IMR-90 (cell line): ENCODE results near the gene GLT8D2.

ENCODE experiments used
- MAFK ChIP-seq: IDR thresholded peaks from 2 replicates; pipeline ENCODE4 v1.6.1; 2012; ENCODE audit warnings: low read depth, low read length, improper control_type of control experiment
- NFE2L2 ChIP-seq: fragments of 150-350 bp; IDR thresholded peaks from 2 replicates; pipeline ENCODE4 v1.6.1; 2016; ENCODE audit warnings: low read depth, mild to moderate bottlenecking, low read length
- RAD21 ChIP-seq: IDR thresholded peaks from 2 replicates; pipeline ENCODE4 v1.6.1; 2012; ENCODE audit warnings: low read length, improper control_type of control experiment
- RFX5 ChIP-seq: IDR thresholded peaks from 2 replicates; pipeline ENCODE4 v1.8.0; 2012; ENCODE audit warnings: low read depth, mild to moderate bottlenecking, low read length, moderate library complexity
- TF ChIP-seq, protein P1 (sequence below): conservative IDR thresholded peaks from 2 replicates; pipeline ENCODE4 v1.5.1; 2012; ENCODE audit warnings: mild to moderate bottlenecking, low read depth, low read length, improper control_type of control experiment
- TF ChIP-seq, protein P2 (sequence below): fragments of 150-350 bp; IDR thresholded peaks from 2 replicates; pipeline ENCODE4 v1.6.1; 2017; ENCODE audit warnings: mild to moderate bottlenecking, antibody characterized with exemption, low read length, low read depth

DNA sequence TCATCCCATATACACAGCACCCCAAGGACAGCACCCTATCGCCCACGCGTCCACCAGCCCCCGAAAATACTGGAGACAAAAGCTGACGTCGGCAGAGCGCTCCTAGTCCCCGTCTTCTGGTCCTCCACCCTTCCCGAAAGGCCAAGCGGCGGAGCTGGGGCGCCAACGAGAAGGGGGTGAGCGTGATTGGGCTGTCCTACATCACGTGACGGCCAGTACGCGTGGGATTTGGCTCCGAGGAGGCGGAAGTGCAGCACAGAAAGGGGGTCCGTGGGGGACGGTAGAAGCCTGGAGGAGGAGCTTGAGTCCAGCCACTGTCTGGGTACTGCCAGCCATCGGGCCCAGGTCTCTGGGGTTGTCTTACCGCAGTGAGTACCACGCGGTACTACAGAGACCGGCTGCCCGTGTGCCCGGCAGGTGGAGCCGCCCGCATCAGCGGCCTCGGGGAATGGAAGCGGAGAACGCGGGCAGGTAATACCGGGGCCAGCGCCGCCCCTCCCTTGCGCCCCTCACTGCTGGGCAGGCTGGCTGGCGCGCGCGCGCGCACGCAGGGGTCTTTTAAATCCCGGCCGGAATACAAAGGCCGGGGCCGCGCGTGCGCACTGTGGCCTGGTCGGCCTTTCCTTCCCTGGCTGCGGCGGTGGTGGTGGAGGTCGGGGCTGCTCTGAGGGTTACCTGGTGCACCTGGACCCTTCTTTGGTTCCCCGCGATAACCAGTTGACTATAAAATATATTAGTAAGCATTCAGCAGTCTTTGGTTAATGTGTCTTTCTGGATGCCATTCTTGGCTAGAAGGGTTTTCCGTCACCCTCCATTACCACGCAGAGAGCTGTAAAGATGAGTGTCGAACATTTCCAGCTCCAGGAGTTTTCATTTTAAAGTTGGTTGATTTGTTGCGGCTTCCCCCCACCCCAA lies 84.1 kb downstream of the GLT8D2 start, which contains the start of gene TDG:
- TF ChIP-seq NFE2L2 (no peak), RFX5 (no peak), MAFK (peak; percentile 64; the same call in 1 of the 2 replicates), RAD21 (no peak)
- TF ChIP-seq, protein P1, sequence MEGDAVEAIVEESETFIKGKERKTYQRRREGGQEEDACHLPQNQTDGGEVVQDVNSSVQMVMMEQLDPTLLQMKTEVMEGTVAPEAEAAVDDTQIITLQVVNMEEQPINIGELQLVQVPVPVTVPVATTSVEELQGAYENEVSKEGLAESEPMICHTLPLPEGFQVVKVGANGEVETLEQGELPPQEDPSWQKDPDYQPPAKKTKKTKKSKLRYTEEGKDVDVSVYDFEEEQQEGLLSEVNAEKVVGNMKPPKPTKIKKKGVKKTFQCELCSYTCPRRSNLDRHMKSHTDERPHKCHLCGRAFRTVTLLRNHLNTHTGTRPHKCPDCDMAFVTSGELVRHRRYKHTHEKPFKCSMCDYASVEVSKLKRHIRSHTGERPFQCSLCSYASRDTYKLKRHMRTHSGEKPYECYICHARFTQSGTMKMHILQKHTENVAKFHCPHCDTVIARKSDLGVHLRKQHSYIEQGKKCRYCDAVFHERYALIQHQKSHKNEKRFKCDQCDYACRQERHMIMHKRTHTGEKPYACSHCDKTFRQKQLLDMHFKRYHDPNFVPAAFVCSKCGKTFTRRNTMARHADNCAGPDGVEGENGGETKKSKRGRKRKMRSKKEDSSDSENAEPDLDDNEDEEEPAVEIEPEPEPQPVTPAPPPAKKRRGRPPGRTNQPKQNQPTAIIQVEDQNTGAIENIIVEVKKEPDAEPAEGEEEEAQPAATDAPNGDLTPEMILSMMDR: peak; percentile 16; the same call in 1 of the 2 replicates
- TF ChIP-seq, protein P2, sequence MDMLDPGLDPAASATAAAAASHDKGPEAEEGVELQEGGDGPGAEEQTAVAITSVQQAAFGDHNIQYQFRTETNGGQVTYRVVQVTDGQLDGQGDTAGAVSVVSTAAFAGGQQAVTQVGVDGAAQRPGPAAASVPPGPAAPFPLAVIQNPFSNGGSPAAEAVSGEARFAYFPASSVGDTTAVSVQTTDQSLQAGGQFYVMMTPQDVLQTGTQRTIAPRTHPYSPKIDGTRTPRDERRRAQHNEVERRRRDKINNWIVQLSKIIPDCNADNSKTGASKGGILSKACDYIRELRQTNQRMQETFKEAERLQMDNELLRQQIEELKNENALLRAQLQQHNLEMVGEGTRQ: peak; percentile 99
